ENCODE results near the gene WRAP53. TPM values are rescaled to one million over a fixed set of nuclear protein-coding genes. Genes with fewer than 3 reads are reported as not detected.

Gene WRAP53
- total RNA-seq = 6.7 and 14.0 TPM in 2 replicates

DNA sequence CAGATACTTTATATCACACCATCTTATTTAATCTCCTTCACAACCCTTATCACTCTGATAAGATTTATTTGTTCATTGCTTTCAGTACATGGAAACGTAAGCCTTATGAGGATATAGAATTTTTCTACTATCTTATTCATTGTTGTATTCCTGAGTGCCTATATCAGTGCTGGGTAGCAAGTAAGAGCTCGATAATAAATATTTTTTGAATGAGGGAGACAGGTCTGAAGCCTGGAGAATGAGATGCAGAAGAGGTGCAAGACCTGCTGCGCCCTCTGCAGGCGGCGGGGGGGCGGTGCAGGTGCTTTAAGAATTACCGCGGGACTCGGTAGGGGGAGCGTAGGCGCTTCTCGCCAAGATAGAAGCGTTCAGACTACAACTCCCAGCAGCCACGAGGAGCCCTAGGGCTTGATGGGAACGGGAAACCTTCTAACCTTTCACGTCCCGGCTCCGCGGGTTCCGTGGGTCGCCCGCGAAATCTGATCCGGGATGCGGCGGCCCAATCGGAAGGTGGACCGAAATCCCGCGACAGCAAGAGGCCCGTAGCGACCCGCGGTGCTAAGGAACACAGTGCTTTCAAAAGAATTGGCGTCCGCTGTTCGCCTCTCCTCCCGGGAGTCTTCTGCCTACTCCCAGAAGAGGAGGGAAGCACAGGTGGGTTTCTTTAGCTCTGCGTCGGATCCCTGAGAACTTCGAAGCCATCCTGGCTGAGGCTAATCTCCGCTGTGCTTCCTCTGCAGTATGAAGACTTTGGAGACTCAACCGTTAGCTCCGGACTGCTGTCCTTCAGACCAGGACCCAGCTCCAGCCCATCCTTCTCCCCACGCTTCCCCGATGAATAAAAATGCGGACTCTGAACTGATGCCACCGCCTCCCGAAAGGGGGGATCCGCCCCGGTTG, at the start of gene WRAP53:
TSS of gene WRAP53 (plus strand) at position 570 of the 900 bp plus-strand sequence. CDS start at position 742, 172 bp downstream.

DNA sequence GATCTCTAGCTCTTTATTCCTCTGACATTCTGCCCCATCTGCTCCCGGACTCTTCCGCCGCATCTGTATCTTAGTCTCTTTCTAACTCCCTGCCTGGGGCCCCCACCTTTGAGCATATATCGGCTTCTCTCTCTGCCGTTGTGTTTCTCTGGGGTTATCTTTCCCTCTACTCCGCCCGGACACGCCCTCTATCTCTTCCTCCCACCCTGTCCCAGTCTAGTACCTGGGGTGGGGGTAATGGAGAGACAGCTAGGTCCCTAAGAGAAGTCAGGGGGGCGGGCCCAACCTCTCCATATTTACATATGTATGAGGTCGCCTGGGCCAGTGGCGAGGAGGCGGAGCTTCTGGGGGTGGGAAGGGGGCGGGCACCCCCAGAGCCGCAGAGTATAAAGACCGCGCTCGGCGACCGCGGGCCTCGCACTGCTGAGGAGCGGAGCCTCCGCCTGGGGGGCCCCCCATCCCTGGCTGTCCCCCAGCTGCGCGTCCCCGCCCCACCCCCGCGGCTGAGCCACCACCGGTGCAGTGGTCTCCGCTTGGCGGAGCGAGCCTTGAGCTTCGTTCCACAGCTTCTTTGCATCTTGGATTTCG, 37.7 kb upstream of the WRAP53 start, which contains the start of gene ATP1B2:
TSS of gene ATP1B2 (plus strand) at position 418 of the 588 bp plus-strand sequence. CDS start 593 bp downstream, outside the sequence.

DNA sequence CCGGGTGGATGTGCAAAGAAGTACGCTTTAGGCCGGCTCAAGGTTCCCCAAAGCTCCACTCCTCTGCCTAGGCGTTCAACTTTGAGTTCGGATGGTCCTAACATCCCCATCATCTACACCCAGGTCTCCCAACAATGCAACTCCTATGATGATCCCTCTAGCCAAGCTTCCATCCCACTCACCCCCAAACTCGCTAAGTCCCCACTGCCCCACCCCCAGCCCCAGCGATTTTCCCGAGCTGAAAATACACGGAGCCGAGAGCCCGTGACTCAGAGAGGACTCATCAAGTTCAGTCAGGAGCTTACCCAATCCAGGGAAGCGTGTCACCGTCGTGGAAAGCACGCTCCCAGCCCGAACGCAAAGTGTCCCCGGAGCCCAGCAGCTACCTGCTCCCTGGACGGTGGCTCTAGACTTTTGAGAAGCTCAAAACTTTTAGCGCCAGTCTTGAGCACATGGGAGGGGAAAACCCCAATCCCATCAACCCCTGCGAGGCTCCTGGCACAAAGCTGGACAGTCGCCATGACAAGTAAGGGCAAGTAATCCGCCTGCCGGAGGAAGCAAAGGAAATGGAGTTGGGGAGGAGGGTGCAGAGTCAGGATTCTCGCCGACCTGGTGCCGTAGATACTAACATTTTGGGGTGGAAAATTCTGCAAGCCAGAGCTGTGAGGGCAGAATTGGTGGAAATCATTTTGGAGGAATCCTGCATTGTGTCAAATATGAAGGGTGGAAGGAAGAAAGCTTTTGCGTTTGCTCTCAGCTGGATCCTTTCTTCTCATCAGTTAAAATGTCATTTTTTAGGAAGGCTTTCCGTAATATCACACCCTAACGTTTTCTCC, 987 bp upstream of the WRAP53 start, which contains the start of gene TP53:
TSS of gene TP53 (minus strand) at position 419 of the 836 bp plus-strand sequence. CDS start 10,896 bp downstream, outside the sequence.

DNA sequence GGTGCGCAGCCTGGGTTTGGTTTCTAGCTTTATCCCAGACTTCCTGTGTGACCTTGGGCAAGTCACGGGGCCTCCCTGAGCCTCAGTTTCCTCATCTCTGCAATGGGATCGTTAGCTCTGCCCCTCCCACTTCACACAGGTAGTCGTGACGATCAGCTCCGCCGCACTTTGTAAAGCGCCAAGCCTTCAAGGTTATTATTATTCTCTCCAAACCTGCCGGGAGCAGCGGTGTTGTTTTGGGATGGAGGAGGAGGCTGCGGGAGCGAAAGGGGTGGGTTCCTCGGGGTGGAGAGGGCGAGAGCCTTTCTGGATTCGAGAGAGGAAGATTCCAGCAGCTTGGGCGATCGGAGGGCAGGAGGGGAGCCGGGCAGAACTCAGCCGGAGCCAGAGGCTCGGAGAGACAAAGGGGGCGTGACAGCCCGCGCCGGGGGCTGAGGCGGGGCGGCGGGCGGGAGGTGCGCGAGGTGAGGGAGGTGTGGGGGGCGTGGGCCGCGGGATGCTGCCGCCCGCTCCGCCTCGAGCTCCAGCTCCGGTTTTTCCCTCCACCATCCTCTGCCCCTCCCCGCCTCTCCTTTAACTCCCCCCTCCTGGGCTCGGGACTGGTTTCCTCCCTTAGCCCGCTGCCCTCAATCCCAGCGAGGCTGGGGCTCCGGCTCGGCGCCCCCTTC, 16.5 kb downstream of the WRAP53 start, which contains the start of gene EFNB3:
TSS of gene EFNB3 (plus strand) at position 602 of the 668 bp plus-strand sequence. CDS start 397 bp downstream, outside the sequence.

DNA sequence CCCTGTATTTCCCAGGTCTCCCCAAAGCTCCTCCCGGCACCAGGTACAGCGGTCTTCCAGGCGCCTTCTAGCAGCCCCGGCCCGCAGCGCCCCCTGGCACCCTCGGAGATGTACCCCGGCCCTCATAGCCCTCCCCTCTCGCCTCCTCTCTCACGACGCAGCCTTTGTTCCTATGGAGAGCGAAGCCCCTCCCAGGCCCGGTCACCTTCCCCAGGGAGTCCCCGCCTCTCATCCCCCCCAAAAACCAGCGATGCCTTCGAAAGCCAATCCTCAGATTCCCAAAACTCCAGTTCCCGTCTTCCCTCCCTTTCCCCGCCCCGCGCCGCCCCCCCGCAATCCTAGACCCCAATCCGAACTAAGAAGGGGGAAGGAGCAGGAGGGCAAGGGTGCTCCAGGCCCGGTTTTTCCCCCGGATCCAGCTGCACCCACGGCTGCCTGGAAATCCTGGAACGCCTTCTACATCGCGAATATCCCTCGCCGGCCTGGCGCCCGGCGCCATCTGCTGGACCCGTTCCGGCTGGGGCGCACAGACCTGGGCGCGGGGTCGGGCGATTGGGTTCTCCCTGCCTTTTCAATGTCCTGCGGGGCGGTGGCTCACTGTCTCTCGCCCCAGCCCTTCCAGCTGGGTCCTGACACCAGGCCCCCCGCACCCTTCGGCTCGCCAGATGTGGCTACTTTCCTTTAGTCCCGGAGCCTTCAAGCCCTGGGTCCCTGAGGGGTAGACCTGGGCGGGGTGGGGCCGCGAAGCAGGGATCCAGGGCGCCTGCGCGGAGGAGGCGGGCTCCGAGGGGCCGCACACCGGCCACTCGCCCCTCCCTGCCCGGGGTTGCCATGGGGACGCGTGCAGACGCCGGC, 28.9 kb downstream of the WRAP53 start, which contains the start of gene DNAH2:
TSS of gene DNAH2 (plus strand) at position 844 of the 855 bp plus-strand sequence. CDS start 1,991 bp downstream, outside the sequence.

Other genes with a start within 250 kb of the WRAP53 start
- 2.1 and 7.3 TPM in 2 replicates for gene FGF11, start 249.0 kb upstream of the WRAP53 start, total RNA-seq
- 5.2 and 11.9 TPM in 2 replicates for gene CHRNB1, start 243.4 kb upstream of the WRAP53 start, total RNA-seq
- gene ZBTB4, start 208.8 kb upstream of the WRAP53 start, total RNA-seq = 24.3 and 39.0 TPM in 2 replicates
- gene SLC35G6, start 207.0 kb upstream of the WRAP53 start, total RNA-seq = not detected in 2 replicates
- 55.6 and 62.1 TPM in 2 replicates for gene POLR2A, start 204.1 kb upstream of the WRAP53 start, total RNA-seq
- gene TNFSF12, start 139.4 kb upstream of the WRAP53 start, total RNA-seq = 16.0 and 20.4 TPM in 2 replicates
- gene TNFSF13, start 129.7 kb upstream of the WRAP53 start, total RNA-seq = 4.1 and 4.9 TPM in 2 replicates
- gene SENP3, start 126.6 kb upstream of the WRAP53 start, total RNA-seq = 62.5 and 73.4 TPM in 2 replicates
- gene CD68, start 108.8 kb upstream of the WRAP53 start, total RNA-seq = 37.4 and 40.5 TPM in 2 replicates
- gene MPDU1, start 104.6 kb upstream of the WRAP53 start, total RNA-seq = 202 and 249 TPM in 2 replicates
- gene SOX15, start 98.4 kb upstream of the WRAP53 start, total RNA-seq = 0.52 and 2.8 TPM in 2 replicates
- 24.8 and 37.5 TPM in 2 replicates for gene FXR2, start 73.6 kb upstream of the WRAP53 start, total RNA-seq
- 26.6 and 100 TPM in 2 replicates for gene SAT2, start 60.7 kb upstream of the WRAP53 start, total RNA-seq
- gene SHBG, start 58.3 kb upstream of the WRAP53 start, total RNA-seq = 0.26 and 1.4 TPM in 2 replicates
- 1.0 TPM in 1 of 2 replicates, not detected in the other for gene ATP1B2, start 37.6 kb upstream of the WRAP53 start, total RNA-seq
- gene TP53, start 987 bp upstream of the WRAP53 start, total RNA-seq = 55.3 and 73.2 TPM in 2 replicates
- gene EFNB3, start 16.7 kb downstream of the WRAP53 start, total RNA-seq = 1.6 and 8.7 TPM in 2 replicates
- under 0.01 and 0.16 TPM in 2 replicates for gene DNAH2, start 29.3 kb downstream of the WRAP53 start, total RNA-seq
- gene KDM6B, start 145.7 kb downstream of the WRAP53 start, total RNA-seq = 3.6 and 12.4 TPM in 2 replicates
- gene TMEM88, start 166.6 kb downstream of the WRAP53 start, total RNA-seq = 1.9 and 3.3 TPM in 2 replicates
- gene NAA38, start 169.1 kb downstream of the WRAP53 start, total RNA-seq = 41.8 and 83.4 TPM in 2 replicates
- 2.8 and 6.5 TPM in 2 replicates for gene CYB5D1, start 169.5 kb downstream of the WRAP53 start, total RNA-seq
- 63.2 and 81.6 TPM in 2 replicates for gene CHD3, start 200.3 kb downstream of the WRAP53 start, total RNA-seq
- 2.4 and 4.5 TPM in 2 replicates for gene RNF227, start 227.8 kb downstream of the WRAP53 start, total RNA-seq
- gene KCNAB3, start 241.4 kb downstream of the WRAP53 start, total RNA-seq = 0.78 and 2.2 TPM in 2 replicates
- 51.3 and 66.3 TPM in 2 replicates for gene TRAPPC1, start 243.5 kb downstream of the WRAP53 start, total RNA-seq
- gene CNTROB, start 243.7 kb downstream of the WRAP53 start, total RNA-seq = 14.1 and 15.3 TPM in 2 replicates

All from epithelial cell of alveolus of lung (primary cell).